ENCODE measurements around the gene MAP1B. TPM values are rescaled to one million over a fixed set of nuclear protein-coding genes. Genes with fewer than 3 reads are reported as not detected.

MAP1B gene
- total RNA-seq, 4 donors from 2014 or later, result 44.2 to 120 (median 83.4) TPM

DNA sequence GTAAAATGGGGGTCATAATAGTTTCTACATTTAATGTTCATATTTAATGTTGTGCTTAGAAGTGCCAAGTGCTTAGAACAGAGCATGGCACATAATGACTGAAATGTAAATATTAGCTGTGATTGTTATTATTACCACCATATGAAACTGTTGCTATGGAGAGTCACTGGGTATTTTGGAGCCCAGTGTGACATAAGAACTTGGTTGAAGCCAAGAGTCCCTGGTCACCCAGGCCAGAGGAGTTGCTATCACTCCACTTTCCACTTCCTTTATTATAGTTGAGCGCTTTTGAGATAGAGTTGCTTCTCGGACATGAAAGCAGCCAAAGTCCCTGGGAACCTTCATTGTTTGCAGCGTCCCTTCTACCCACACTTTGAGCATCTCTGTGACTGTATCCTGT is 77.1 kb downstream of the MAP1B start:
- TF ChIP-seq, protein P1, sequence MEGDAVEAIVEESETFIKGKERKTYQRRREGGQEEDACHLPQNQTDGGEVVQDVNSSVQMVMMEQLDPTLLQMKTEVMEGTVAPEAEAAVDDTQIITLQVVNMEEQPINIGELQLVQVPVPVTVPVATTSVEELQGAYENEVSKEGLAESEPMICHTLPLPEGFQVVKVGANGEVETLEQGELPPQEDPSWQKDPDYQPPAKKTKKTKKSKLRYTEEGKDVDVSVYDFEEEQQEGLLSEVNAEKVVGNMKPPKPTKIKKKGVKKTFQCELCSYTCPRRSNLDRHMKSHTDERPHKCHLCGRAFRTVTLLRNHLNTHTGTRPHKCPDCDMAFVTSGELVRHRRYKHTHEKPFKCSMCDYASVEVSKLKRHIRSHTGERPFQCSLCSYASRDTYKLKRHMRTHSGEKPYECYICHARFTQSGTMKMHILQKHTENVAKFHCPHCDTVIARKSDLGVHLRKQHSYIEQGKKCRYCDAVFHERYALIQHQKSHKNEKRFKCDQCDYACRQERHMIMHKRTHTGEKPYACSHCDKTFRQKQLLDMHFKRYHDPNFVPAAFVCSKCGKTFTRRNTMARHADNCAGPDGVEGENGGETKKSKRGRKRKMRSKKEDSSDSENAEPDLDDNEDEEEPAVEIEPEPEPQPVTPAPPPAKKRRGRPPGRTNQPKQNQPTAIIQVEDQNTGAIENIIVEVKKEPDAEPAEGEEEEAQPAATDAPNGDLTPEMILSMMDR (IDR thresholded peaks at IDR 0.05 in 4 of 5, conservative IDR thresholded peaks at IDR 0.05 in 1 of 5), result no peak
- in situ Hi-C loops (cut with MboI; ENCODE audit: low sequenced_read_pairs in 4 of 4), result no loop called here
- H3K27ac ChIP-seq, result no peak overlapping the region
- peaks cover 4 to 6% of the 10 kb centered on the region in 2 donors for H3K4me1 ChIP-seq
- ATAC-seq, result no peak
- DNase-seq, result no peak
- no peaks in the 10 kb centered on the region for H3K36me3 ChIP-seq
- intact Hi-C loops (cut with DNase I; ENCODE audit: low total_unique reads), result no loop called here
- no peak overlapping the region for H3K4me3 ChIP-seq
- no peaks in the 10 kb centered on the region for H3K9me3 ChIP-seq
- H3K27me3 ChIP-seq, result peaks cover 4 to 10% (median 8%) of the 10 kb centered on the region in 3 donors

DNA sequence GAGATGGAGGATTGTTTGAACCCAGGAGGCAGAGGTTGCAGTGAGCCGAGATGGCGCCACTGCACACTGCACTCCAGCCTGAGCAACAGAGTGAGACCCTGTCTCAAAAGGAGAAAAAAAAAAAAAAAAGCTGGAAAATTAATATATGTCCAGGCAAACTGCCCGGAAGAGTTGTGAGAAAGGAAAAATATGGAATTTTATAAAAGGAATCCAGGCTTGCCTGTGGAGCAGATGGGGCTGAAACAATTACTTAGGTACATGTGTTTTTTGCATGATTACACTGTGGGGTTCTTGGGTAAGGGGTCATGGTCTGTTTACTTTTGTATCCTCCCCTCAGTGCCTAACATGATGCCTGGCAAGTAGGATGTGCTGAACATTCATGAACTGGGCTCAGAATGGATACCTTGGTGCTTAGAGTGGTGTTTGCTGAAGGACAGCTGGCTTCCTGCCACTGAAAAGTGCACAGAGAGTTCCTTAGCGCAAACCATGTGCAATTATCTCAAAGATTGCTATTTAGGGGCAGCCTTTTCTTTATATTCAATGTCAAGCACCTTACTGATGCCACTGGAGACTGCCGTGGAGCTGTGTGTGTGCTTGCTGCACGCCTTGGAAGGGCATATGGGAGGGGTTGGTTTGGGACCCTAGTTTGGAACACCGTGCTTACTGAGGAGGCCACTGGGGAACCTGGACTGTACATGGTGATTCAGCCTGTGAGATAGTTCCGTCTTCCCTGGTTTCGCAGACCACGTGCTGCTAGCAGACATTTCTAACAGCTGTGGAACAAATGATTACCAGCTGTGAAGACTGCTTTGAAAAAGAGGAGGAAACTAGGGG is 78.4 kb downstream of the MAP1B start:
- DNase-seq, result no peak
- Histone ChIP-seq H3K9me3 (no peaks in the 10 kb centered on the region), H3K36me3 (no peaks in the 10 kb centered on the region), H3K4me3 (no peak overlapping the region), H3K27me3 (peaks cover 0 to 4% (median 4%) of the 10 kb centered on the region in 3 donors), H3K27ac (peak overlapping the region in 2 of 4 donors; percentile 22 to 37), H3K4me1 (peaks cover 0 to 4% of the 10 kb centered on the region in 2 donors)
- TF ChIP-seq, protein P1 (IDR thresholded peaks at IDR 0.05 in 4 of 5, conservative IDR thresholded peaks at IDR 0.05 in 1 of 5), result no peak
- no peak for TF ChIP-seq POLR2A (IDR thresholded peaks at IDR 0.05)
- in situ Hi-C loops (cut with MboI; ENCODE audit: low sequenced_read_pairs in 4 of 4), result no loop called here
- ATAC-seq, result peak in 1 of 2 donors; percentile 56
- intact Hi-C loops (cut with DNase I; ENCODE audit: low total_unique reads), result no loop called here

DNA sequence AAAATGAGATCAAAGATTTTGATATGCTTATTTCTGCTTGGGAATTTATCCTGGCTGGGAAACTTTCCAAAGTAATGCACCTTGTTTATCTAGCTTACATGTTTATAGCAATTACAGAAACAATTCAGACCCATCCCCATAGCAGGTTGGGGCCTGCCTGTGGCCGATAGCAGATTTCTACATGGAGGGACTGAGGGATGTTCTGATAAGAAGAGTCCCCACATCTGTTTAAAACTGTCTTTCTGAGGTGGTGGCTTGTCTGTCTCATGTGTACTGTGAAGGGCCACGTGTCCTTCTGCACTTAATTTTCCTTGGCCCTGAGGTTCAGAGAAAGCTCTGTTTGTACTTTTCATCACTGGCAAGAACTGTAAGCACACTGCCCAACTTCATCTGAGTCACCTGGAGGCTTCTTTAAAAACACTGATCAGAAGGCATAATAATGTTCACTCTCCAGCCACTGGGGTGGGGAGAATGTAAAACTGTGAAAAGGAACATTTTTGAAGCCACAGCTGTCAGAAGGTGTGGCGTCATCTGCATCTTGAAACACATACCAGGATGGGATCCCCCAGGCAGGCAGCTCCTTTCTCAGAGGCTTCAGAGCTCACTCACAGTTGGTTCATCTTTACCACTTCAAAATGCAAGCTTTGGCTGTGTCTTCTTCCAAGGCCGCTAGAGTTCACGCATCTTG is 80.3 kb downstream of the MAP1B start:
- Histone ChIP-seq H3K27ac (peak overlapping the region in 1 of 4 donors; percentile 15), H3K36me3 (no peaks in the 10 kb centered on the region), H3K9me3 (no peaks in the 10 kb centered on the region), H3K4me1 (peaks cover 0 to 4% of the 10 kb centered on the region in 2 donors), H3K4me3 (no peak overlapping the region), H3K27me3 (peaks cover 0 to 1% (median 0%) of the 10 kb centered on the region in 3 donors)
- intact Hi-C loops (cut with DNase I; ENCODE audit: low total_unique reads), result no loop called here
- TF ChIP-seq POLR2A (IDR thresholded peaks at IDR 0.05), result no peak
- TF ChIP-seq, protein P1 (IDR thresholded peaks at IDR 0.05 in 4 of 5, conservative IDR thresholded peaks at IDR 0.05 in 1 of 5), result no peak
- no peak for DNase-seq
- in situ Hi-C loops (cut with MboI; ENCODE audit: low sequenced_read_pairs in 4 of 4), result no loop called here
- peak in 1 of 2 donors; percentile 21 for ATAC-seq

DNA sequence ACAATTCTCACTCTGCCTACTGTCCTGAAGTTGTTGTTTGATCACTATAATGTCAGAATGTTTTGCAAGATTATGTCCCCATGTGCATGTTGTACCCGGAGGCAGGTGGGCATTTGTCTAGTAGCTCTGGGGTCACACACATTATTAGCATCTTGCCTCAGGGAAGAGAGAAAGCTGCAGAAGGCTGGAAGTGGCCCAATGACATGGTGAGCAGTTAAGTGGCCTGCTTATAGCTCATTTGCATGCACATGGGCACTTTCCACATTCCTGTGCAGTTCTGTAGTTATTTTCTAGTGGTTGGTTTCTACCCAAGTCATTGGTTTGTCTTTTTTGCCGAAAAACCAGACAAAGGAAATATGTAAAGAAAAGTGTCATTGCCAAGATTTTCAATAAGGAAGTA is 80.9 kb downstream of the MAP1B start:
- no peaks in the 10 kb centered on the region for H3K36me3 ChIP-seq
- no peak overlapping the region for H3K27ac ChIP-seq
- ATAC-seq (no peak), DNase-seq (no peak)
- in situ Hi-C loops (cut with MboI; ENCODE audit: low sequenced_read_pairs in 4 of 4) (no loop called here), intact Hi-C loops (cut with DNase I; ENCODE audit: low total_unique reads) (no loop called here)
- no peaks in the 10 kb centered on the region for H3K27me3 ChIP-seq
- TF ChIP-seq POLR2A (IDR thresholded peaks at IDR 0.05), result no peak
- no peaks in the 10 kb centered on the region for H3K9me3 ChIP-seq
- peaks cover 0 to 4% of the 10 kb centered on the region in 2 donors for H3K4me1 ChIP-seq
- H3K4me3 ChIP-seq, result no peak overlapping the region

DNA sequence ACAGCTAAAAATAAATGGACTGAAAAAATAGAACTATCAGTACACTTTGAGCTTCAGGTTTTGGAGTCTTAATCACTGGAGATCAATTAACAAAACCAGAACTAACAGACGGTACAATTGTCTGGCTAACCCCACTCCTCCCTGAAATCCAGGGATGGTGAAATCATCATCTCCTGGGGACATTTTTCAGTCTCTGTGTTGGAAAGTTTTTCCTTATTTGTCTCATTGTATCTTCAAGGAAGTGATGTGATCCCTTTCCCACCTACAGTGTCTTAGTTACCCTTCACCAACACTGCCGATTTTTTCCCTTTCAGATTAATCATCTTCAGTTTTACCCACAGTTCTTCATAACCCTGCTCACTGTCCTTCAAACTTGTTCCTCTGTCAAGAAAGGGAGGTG is 81.9 kb downstream of the MAP1B start:
- peak overlapping the region in 2 of 4 donors; percentile 33 to 44 for H3K27ac ChIP-seq
- intact Hi-C loops (cut with DNase I; ENCODE audit: low total_unique reads), result no loop called here
- no peaks in the 10 kb centered on the region for H3K27me3 ChIP-seq
- no peaks in the 10 kb centered on the region for H3K36me3 ChIP-seq
- H3K9me3 ChIP-seq, result no peaks in the 10 kb centered on the region
- in situ Hi-C loops (cut with MboI; ENCODE audit: low sequenced_read_pairs in 4 of 4), result no loop called here
- ATAC-seq (peak in 1 of 2 donors; percentile 31), DNase-seq (no peak)
- no peak for TF ChIP-seq POLR2A (IDR thresholded peaks at IDR 0.05)
- TF ChIP-seq, protein P1 (IDR thresholded peaks at IDR 0.05 in 4 of 5, conservative IDR thresholded peaks at IDR 0.05 in 1 of 5), result no peak
- no peak overlapping the region for H3K4me3 ChIP-seq
- H3K4me1 ChIP-seq, result peaks cover 0 to 4% of the 10 kb centered on the region in 2 donors
